HepG2 (cell line): ENCODE data around the gene CORO7. TPM values are rescaled to one million over a fixed set of nuclear protein-coding genes. Genes with fewer than 3 reads are reported as not detected.

ENCODE experiments used
- CERS6 ChIP-seq: sonication (generic); formaldehyde crosslinking; IDR thresholded peaks from 2 replicates; pipeline ENCODE4 v1.5.0; 2020; ENCODE audit warnings: missing genetic modification reagents
- GATAD2A ChIP-seq: IDR thresholded peaks from 2 replicates; pipeline ENCODE4 v1.6.1; 2016
- MEIS1 ChIP-seq: sonication (generic); formaldehyde crosslinking; IDR thresholded peaks from 2 replicates; pipeline ENCODE4 v1.9.0; 2021; ENCODE audit warnings: mild to moderate bottlenecking, missing genetic modification reagents, moderate library complexity, borderline replicate concordance
- MYNN ChIP-seq: sonication (generic); formaldehyde crosslinking; IDR thresholded peaks from 2 replicates; pipeline ENCODE4 v1.4.0; 2020; ENCODE audit warnings: mild to moderate bottlenecking, low read depth, missing genetic modification reagents
- NFYB ChIP-seq: sonication (generic); formaldehyde crosslinking; IDR thresholded peaks from 2 replicates; pipeline ENCODE4 v1.4.0; 2020; ENCODE audit warnings: missing genetic modification reagents
- NR2F2 ChIP-seq: IDR thresholded peaks from 2 replicates; pipeline ENCODE4 v1.6.1; 2012; ENCODE audit warnings: low read depth, inconsistent platforms, borderline replicate concordance
- PAWR ChIP-seq: sonication (generic); formaldehyde crosslinking; IDR thresholded peaks from 2 replicates; pipeline ENCODE4 v1.4.0; 2020; ENCODE audit warnings: missing genetic modification reagents, mild to moderate bottlenecking, borderline replicate concordance
- PHF21A ChIP-seq: sonication (generic); formaldehyde crosslinking; IDR thresholded peaks from 2 replicates; pipeline ENCODE4 v1.5.0; 2020; ENCODE audit warnings: mild to moderate bottlenecking, missing genetic modification reagents
- POGZ ChIP-seq: sonication (generic); formaldehyde crosslinking; IDR thresholded peaks from 2 replicates; pipeline ENCODE4 v1.4.0; 2020; ENCODE audit warnings: mild to moderate bottlenecking, missing genetic modification reagents
- RFXANK ChIP-seq: IDR thresholded peaks from 2 replicates; pipeline ENCODE4 v1.6.1; 2016
- RNF219 ChIP-seq: sonication (generic); formaldehyde crosslinking; IDR thresholded peaks from 2 replicates; pipeline ENCODE4 v1.5.0; 2020; ENCODE audit warnings: mild to moderate bottlenecking, missing genetic modification reagents
- SAFB2 ChIP-seq: sonication (generic); formaldehyde crosslinking; IDR thresholded peaks from 2 replicates; pipeline ENCODE4 v1.5.1; 2020; ENCODE audit warnings: missing genetic modification reagents, low read depth, mild to moderate bottlenecking, borderline replicate concordance
- SP4 ChIP-seq: sonication (generic); formaldehyde crosslinking; IDR thresholded peaks from 2 replicates; pipeline ENCODE4 v1.8.1; 2023; ENCODE audit warnings: mild to moderate bottlenecking, missing genetic modification reagents
- TCF7L2 ChIP-seq: IDR thresholded peaks from 2 replicates; pipeline ENCODE4 v1.6.1; 2011; ENCODE audit warnings: mild to moderate bottlenecking, low read depth, low read length, moderate library complexity
- THAP11 ChIP-seq: IDR thresholded peaks from 2 replicates; pipeline ENCODE4 v1.6.1; 2016; ENCODE audit warnings: missing biosample characterization, missing genetic modification reagents
- THAP8 ChIP-seq: sonication (generic); formaldehyde crosslinking; IDR thresholded peaks from 2 replicates; pipeline ENCODE4 v1.5.1; 2020; ENCODE audit warnings: missing genetic modification reagents, mild to moderate bottlenecking, borderline replicate concordance
- TOE1 ChIP-seq: sonication (generic); formaldehyde crosslinking; IDR thresholded peaks from 2 replicates; pipeline ENCODE4 v1.4.0; 2020; ENCODE audit warnings: mild to moderate bottlenecking, missing genetic modification reagents
- ZFAT ChIP-seq: sonication (generic); formaldehyde crosslinking; conservative IDR thresholded peaks from 2 replicates; pipeline ENCODE4 v1.8.1; 2023; ENCODE audit warnings: missing genetic modification reagents, inconsistent platforms
- ZMAT5 ChIP-seq: sonication (generic); formaldehyde crosslinking; IDR thresholded peaks from 2 replicates; pipeline ENCODE4 v1.5.0; 2020; ENCODE audit warnings: mild to moderate bottlenecking, low read depth, missing genetic modification reagents, borderline replicate concordance
- ZNF232 ChIP-seq: sonication (generic); formaldehyde crosslinking; IDR thresholded peaks from 2 replicates; pipeline ENCODE4 v1.4.0; 2020; ENCODE audit warnings: missing genetic modification reagents, borderline replicate concordance
- ZNF331 ChIP-seq: sonication (generic); formaldehyde crosslinking; IDR thresholded peaks from 2 replicates; pipeline ENCODE4 v1.4.0; 2020; ENCODE audit warnings: missing genetic modification reagents
- ZNF382 ChIP-seq: sonication (generic); formaldehyde crosslinking; IDR thresholded peaks from 2 replicates; pipeline ENCODE4 v1.5.0; 2020; ENCODE audit warnings: missing genetic modification reagents, mild to moderate bottlenecking, borderline replicate concordance
- ZNF660 ChIP-seq: sonication (generic); formaldehyde crosslinking; IDR thresholded peaks from 2 replicates; pipeline ENCODE4 v1.5.1; 2020; ENCODE audit warnings: mild to moderate bottlenecking, low read depth, missing genetic modification reagents, borderline replicate concordance
- ZNF724P ChIP-seq: sonication (generic); formaldehyde crosslinking; IDR thresholded peaks from 2 replicates; pipeline ENCODE4 v1.8.0; 2022; ENCODE audit warnings: missing genetic modification reagents, borderline replicate concordance
- ZNF761 ChIP-seq: sonication (generic); formaldehyde crosslinking; conservative IDR thresholded peaks from 2 replicates; pipeline ENCODE4 v1.4.0; 2020; ENCODE audit warnings: mild to moderate bottlenecking, missing genetic modification reagents
- ZNF766 ChIP-seq: sonication (generic); formaldehyde crosslinking; IDR thresholded peaks from 2 replicates; pipeline ENCODE4 v1.5.0; 2020; ENCODE audit warnings: missing genetic modification reagents, borderline replicate concordance
- ZNF768 ChIP-seq: sonication (generic); formaldehyde crosslinking; IDR thresholded peaks from 2 replicates; pipeline ENCODE4 v1.4.0; 2020; ENCODE audit warnings: missing genetic modification reagents
- polyA plus RNA-seq, 8 experiments: library from polyadenylated mRNA; depleted of rRNA in 3 of 8; stranded (reverse) in 7 of 8; unstranded in 1 of 8; fragments of >200 nt; fragmentation: Illumina TruSeq in 4 of 8; extraction: Trizol in 4 of 8; gene quantifications; 2 replicates each; pipeline versions ENCODE4 v1.2.1 to v1.2.3, GENCODE V29; 2011 to 2016; ENCODE audit warnings: low read depth in 4 of 8, missing spikeins in 1 of 8, mixed read lengths in 1 of 8; ENCODE audit not compliant: insufficient read depth in 1 of 8
- total RNA-seq, 5 experiments: library from RNA; depleted of rRNA; stranded (reverse); fragments of >200 nt; fragmentation: Illumina TruSeq; extraction: Trizol; gene quantifications; 2 replicates each; pipeline ENCODE4 v1.2.3, GENCODE V29; 2016; ENCODE audit warnings: low read depth in 1 of 5

CORO7 gene
- total and polyA plus RNA-seq, 2 of the 13 experiments (the other 11 are each of a cell fraction or from before 2014, with no cell fraction given) = 9.9 to 14.3 TPM

GRCh38 chr16:4371357-4372000 lies 44.9 kb downstream of the CORO7 start, which contains the start of gene VASN (continued):
- TF ChIP-seq THAP8 = no peak
- TF ChIP-seq ZNF232 (CRISPR knock-in tag) = 0 out of 2 replicates have a peak, but pooled peaks have one; percentile 26
- no peak for TF ChIP-seq TCF7L2
- TF ChIP-seq ZNF331 (CRISPR knock-in tag) = peak; percentile 81; the same call in 1 of the 2 replicates
- TF ChIP-seq SP4 (CRISPR knock-in tag) = peak; percentile 97
- 0 out of 2 replicates have a peak, but pooled peaks have one; percentile 56 for TF ChIP-seq ZNF761
- no peak; the same call in 1 of the 2 replicates for TF ChIP-seq ZNF724P (CRISPR knock-in tag)
- peak; percentile 76 for TF ChIP-seq ZNF768 (CRISPR knock-in tag)
- no peak for TF ChIP-seq SAFB2
- TF ChIP-seq CERS6 (CRISPR knock-in tag) = no peak
- no peak for TF ChIP-seq RFXANK (CRISPR knock-in tag)
- peak; percentile 64; the same call in 1 of the 2 replicates for TF ChIP-seq POGZ (CRISPR knock-in tag)
- TF ChIP-seq NR2F2 = no peak
- no peak for TF ChIP-seq GATAD2A (CRISPR knock-in tag)
- 0 out of 2 replicates have a peak, but pooled peaks have one; percentile 13 for TF ChIP-seq THAP11
- no peak for TF ChIP-seq ZNF382 (CRISPR knock-in tag)
- TF ChIP-seq ZMAT5 (CRISPR knock-in tag) = no peak
- TF ChIP-seq TOE1 (CRISPR knock-in tag) = no peak
- no peak for TF ChIP-seq ZNF660 (CRISPR knock-in tag)
- TF ChIP-seq MEIS1 (CRISPR knock-in tag) = no peak
- no peak for TF ChIP-seq MYNN
- TF ChIP-seq PAWR (CRISPR knock-in tag) = 0 out of 2 replicates have a peak, but pooled peaks have one; percentile 46
- TF ChIP-seq NFYB (CRISPR knock-in tag) = peak; percentile 66
- TF ChIP-seq RNF219 (CRISPR knock-in tag) = no peak
- 0 out of 2 replicates have a peak, but pooled peaks have one; percentile 77 for TF ChIP-seq ZNF766 (CRISPR knock-in tag)
- TF ChIP-seq ZFAT = no peak
- TF ChIP-seq PHF21A (CRISPR knock-in tag) = no peak; the same call in 1 of the 2 replicates
